HepG2 (cell line): ENCODE results near the gene TXNRD2. TPM values are rescaled to one million over a fixed set of nuclear protein-coding genes. Genes with fewer than 3 reads are reported as not detected.

Experiments
- ATAC-seq: fragments of 200-7000 bp; cut with Tn5 transposase; 3 replicates; pipeline ENCODE4 v1.9.1; 2020; ENCODE audit warnings: mild to moderate bottlenecking, moderate library complexity
- BruUV-seq: library from RNA; stranded (reverse); fragments of 400-500 nt; replicated peaks from 2 replicates; lab custom pipeline; 2021; lab: Mats Ljungman, UMichigan
- CTCF ChIA-PET: fragments of 300-600 bp; formaldehyde crosslinking; extraction: SDS; loops from one replicate; lab custom pipeline; 2021; ENCODE audit warnings: low total read pairs, inconsistent platforms, low intra/inter-chr PET ratio; lab: Yijun Ruan, JAX
- POLR2A ChIA-PET: fragments of 350-600 bp; sonication (Branson Sonifier 250); formaldehyde crosslinking; loops from one replicate; lab custom pipeline; 2020; ENCODE audit warnings: antibody characterized with exemption, inconsistent platforms; lab: Yijun Ruan, JAX
- DNase-seq: peaks from one replicate; pipeline ENCODE4 v3.0.0-alpha.2; 2015; ENCODE audit warnings: low spot score
- FAIRE-seq: peaks from 3 replicates; lab custom pipeline; 2011; peaks lifted over from hg19 to GRCh38; lab: Jason Lieb, UNC
- H2AFZ ChIP-seq: one replicate; pipeline ENCODE4 v1.6.1; 2011; ENCODE audit warnings: low read length, inconsistent platforms
- H3K27ac ChIP-seq: fragments of 300-600 bp; 3 replicates; pipeline ENCODE4 v1.8.0; 2011; ENCODE audit warnings: mixed run types, mild to moderate bottlenecking, mixed read lengths, low read length, inconsistent platforms; ENCODE audit not compliant: insufficient read depth; ENCODE audit errors: extremely low read length
- H3K27me3 ChIP-seq, 2 experiments: fragments of 200-600 bp in 1 of 2; 2 replicates in 1 of 2; 3 replicates in 1 of 2; pipeline versions ENCODE4 v1.6.0 to v1.8.0; 2011; ENCODE audit warnings: low read length in 2 of 2, mild to moderate bottlenecking in 2 of 2, moderate library complexity in 2 of 2, inconsistent platforms in 1 of 2; ENCODE audit not compliant: insufficient read depth in 2 of 2, control insufficient read depth in 1 of 2
- H3K36me3 ChIP-seq, 2 experiments: fragments of 200-600 bp in 1 of 2; replicated peaks in 1 of 2; 2 replicates in 1 of 2; 3 replicates in 1 of 2; pipeline versions ENCODE4 v1.5.1 to v1.8.0; 2011; ENCODE audit warnings: low read length in 2 of 2, inconsistent platforms in 1 of 2; ENCODE audit not compliant: insufficient read depth in 2 of 2, control insufficient read depth in 1 of 2
- H3K4me1 ChIP-seq: 2 replicates; pipeline ENCODE4 v1.5.1; 2012; ENCODE audit warnings: low read length, inconsistent platforms; ENCODE audit not compliant: insufficient read depth
- H3K4me2 ChIP-seq: 2 replicates; pipeline ENCODE4 v1.6.0; 2011; ENCODE audit warnings: low read depth, low read length, inconsistent platforms
- H3K4me3 ChIP-seq, 3 experiments: fragments of 200-600 bp in 1 of 3; sonication (generic), shearing (Covaris generic) in 1 of 3; replicated peaks in 1 of 3; 2 replicates each; pipeline ENCODE4 v1.5.1; 2011 to 2016; ENCODE audit warnings: low read length in 3 of 3, inconsistent platforms in 2 of 3, low read depth in 2 of 3, mild to moderate bottlenecking in 2 of 3, control low read depth in 1 of 3, mixed read lengths in 1 of 3; ENCODE audit not compliant: insufficient read depth in 1 of 3
- H3K79me2 ChIP-seq: one replicate; pipeline ENCODE4 v1.6.1; 2011; ENCODE audit warnings: low read length, inconsistent platforms; ENCODE audit not compliant: insufficient read depth
- H3K9ac ChIP-seq: 2 replicates; pipeline ENCODE4 v1.6.0; 2011; ENCODE audit warnings: mild to moderate bottlenecking, low read depth, low read length, inconsistent platforms; ENCODE audit not compliant: insufficient read depth
- H3K9me3 ChIP-seq: 2 replicates; pipeline ENCODE4 v1.5.1; 2012; ENCODE audit warnings: mild to moderate bottlenecking, low read length
- H4K20me1 ChIP-seq: 2 replicates; pipeline ENCODE4 v1.6.0; 2011; ENCODE audit warnings: inconsistent platforms, mild to moderate bottlenecking, low read length, moderate library complexity; ENCODE audit not compliant: insufficient read depth
- AGO2 ChIP-seq: fragments of 200-400 bp; formaldehyde crosslinking; optimal IDR thresholded peaks from 2 replicates; pipeline ENCODE3; 2017; ENCODE audit warnings: mild to moderate bottlenecking, low read depth, low read length, moderate library complexity
- FOXM1 ChIP-seq: sonication (generic); formaldehyde crosslinking; IDR thresholded peaks from 2 replicates; pipeline ENCODE4 v1.5.0; 2020; ENCODE audit warnings: missing genetic modification reagents
- HNRNPLL ChIP-seq: fragments of 200-400 bp; formaldehyde crosslinking; IDR thresholded peaks from 2 replicates; pipeline ENCODE4 v1.6.1; 2017; ENCODE audit warnings: mild to moderate bottlenecking, low read depth, low read length; ENCODE audit not compliant: poor library complexity, severe bottlenecking
- MXD4 ChIP-seq: IDR thresholded peaks from 2 replicates; pipeline ENCODE4 v1.6.1; 2016; ENCODE audit warnings: mild to moderate bottlenecking, missing biosample characterization, missing genetic modification reagents
- POLR2A ChIP-seq, 2 experiments: IDR thresholded peaks; 2 replicates each; pipeline ENCODE4 v1.6.1; 2011; ENCODE audit warnings: low read depth in 2 of 2, low read length in 2 of 2, mild to moderate bottlenecking in 1 of 2, moderate library complexity in 1 of 2; ENCODE audit not compliant: insufficient read depth in 1 of 2
- RBAK ChIP-seq: sonication (generic); formaldehyde crosslinking; IDR thresholded peaks from 2 replicates; pipeline ENCODE4 v1.5.1; 2020; ENCODE audit warnings: mild to moderate bottlenecking, missing genetic modification reagents
- RBM22 ChIP-seq: fragments of 200-400 bp; formaldehyde crosslinking; optimal IDR thresholded peaks from 2 replicates; pipeline ENCODE3; 2017; ENCODE audit warnings: mild to moderate bottlenecking, low read length, moderate library complexity
- SIX1 ChIP-seq: sonication (generic); formaldehyde crosslinking; IDR thresholded peaks from 2 replicates; pipeline ENCODE4 v1.4.0; 2020; ENCODE audit warnings: missing genetic modification reagents, borderline replicate concordance
- U2AF2 ChIP-seq: fragments of 200-400 bp; formaldehyde crosslinking; IDR thresholded peaks from 2 replicates; pipeline ENCODE4 v1.6.1; 2017; ENCODE audit warnings: low read depth, mild to moderate bottlenecking, low read length
- ZNF12 ChIP-seq: sonication (generic); formaldehyde crosslinking; IDR thresholded peaks from 2 replicates; pipeline ENCODE4 v1.5.0; 2020; ENCODE audit warnings: missing genetic modification reagents
- WGBS: methylation state at CpG from one replicate; pipeline ENCODE4 v1.1.6; 2017; ENCODE audit warnings: low lambda C conversion rate; 5-methylcytosine and 5-hydroxymethylcytosine counted together
- in situ Hi-C: cut with HindIII; loops from 2 replicates; pipeline ENCODE4 v1.10.0; 2017; ENCODE audit warnings: low pct_unique_long_range_greater_than_20kb; ENCODE audit not compliant: extremely low pct_ligation_motif_present
- intact Hi-C: fragments of 100-400 bp; cut with micrococcal nuclease; formaldehyde crosslinking; loops from one replicate; pipeline ENCODE4 v1.10.0; 2022; ENCODE audit not compliant: unreplicated experiment
- polyA plus RNA-seq, 8 experiments: library from polyadenylated mRNA; depleted of rRNA in 3 of 8; stranded (reverse) in 7 of 8; unstranded in 1 of 8; fragments of >200 nt; fragmentation: Illumina TruSeq in 4 of 8; extraction: Trizol in 4 of 8; gene quantifications; 2 replicates each; pipeline versions ENCODE4 v1.2.1 to v1.2.3, GENCODE V29; 2011 to 2016; ENCODE audit warnings: low read depth in 4 of 8, missing spikeins in 1 of 8, mixed read lengths in 1 of 8; ENCODE audit not compliant: insufficient read depth in 1 of 8
- total RNA-seq, 5 experiments: library from RNA; depleted of rRNA; stranded (reverse); fragments of >200 nt; fragmentation: Illumina TruSeq; extraction: Trizol; gene quantifications; 2 replicates each; pipeline ENCODE4 v1.2.3, GENCODE V29; 2016; ENCODE audit warnings: low read depth in 1 of 5

Gene TXNRD2
- total and polyA plus RNA-seq, 2 of the 13 experiments (the other 11 are each of a cell fraction or from before 2014, with no cell fraction given) = 17.5 to 18.6 TPM

DNA sequence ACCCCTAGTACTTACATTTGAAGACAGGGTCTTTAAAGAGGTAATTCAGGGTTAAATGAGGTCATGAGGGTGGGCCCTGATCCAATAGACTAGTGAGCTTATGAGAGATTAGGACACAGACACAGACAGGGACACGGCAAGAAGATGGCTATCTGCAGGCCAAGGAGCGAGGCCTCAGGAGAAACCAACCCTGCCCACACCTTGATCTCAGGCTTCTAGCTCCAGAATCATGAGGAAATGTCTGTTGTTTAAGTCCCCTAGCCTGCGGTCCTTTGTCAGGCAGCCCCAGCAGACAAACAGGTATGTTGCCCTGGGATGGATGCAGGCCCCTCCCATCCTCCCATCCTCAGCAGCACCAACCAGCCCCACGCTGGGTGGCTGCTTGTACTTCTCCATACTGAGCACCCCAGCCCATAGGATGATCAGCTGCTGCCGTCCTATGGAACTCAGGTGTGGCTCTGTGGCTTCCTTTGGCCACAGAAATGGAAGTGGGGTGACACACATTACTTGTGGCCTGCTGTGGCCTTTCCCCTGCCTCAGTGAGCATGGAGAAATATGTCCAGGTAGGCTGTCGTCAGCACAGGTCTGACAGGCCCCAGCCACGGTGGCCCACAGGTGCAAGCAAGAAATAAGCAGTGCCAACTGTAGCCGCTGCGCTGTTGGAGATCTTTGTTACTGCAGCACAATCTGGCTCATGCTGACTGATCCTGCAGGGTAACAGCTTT is 94.8 kb downstream of the TXNRD2 start:
- peaks cover 4 to 18% of the 10 kb centered on the region in 2 experiments for H3K36me3 ChIP-seq
- WGBS = 95% methylated on average over 6 of the region's 9 CpGs
- peaks cover 36% of the 10 kb centered on the region for H3K4me1 ChIP-seq
- H3K4me2 ChIP-seq = no peak overlapping the region
- no peak overlapping the region for H3K27ac ChIP-seq
- intact Hi-C loops = no loop called here
- no TSS peak for BruUV-seq
- H3K9me3 ChIP-seq = no peaks in the 10 kb centered on the region
- ChIA-PET CTCF (no interaction called here), POLR2A (interaction anchor here (1.0 kb wide), 1 partner anchor 9 kb away, joined by 3 read pairs; no protein-coding TSS in a partner anchor)
- DNase-seq (no peak), ATAC-seq (no peak), FAIRE-seq (no peak)
- no peak overlapping the region for H3K4me3 ChIP-seq
- no peaks in the 10 kb centered on the region for H3K27me3 ChIP-seq
- no peak overlapping the region for H3K9ac ChIP-seq
- H3K79me2 ChIP-seq = peaks cover 10% of the 10 kb centered on the region
- no peak overlapping the region for H2AFZ ChIP-seq
- TF ChIP-seq AGO2 (peak; percentile 79), MXD4 (CRISPR knock-in tag) (no peak), U2AF2 (no peak), POLR2A (IDR thresholded peaks at IDR 0.05; ENCODE audit: insufficient read depth in 1 of 2, low read depth in 2 of 2, low read length in 2 of 2) (peak in 1 of 2 experiments; percentile 44; a peak in 2 of 4 replicates), RBAK (CRISPR knock-in tag) (peak; percentile 69; the same call in 1 of the 2 replicates), FOXM1 (CRISPR knock-in tag) (no peak), ZNF12 (CRISPR knock-in tag) (peak; percentile 100), RBM22 (peak; percentile 26), SIX1 (CRISPR knock-in tag) (no peak), HNRNPLL (no peak)
- in situ Hi-C loops = no loop called here
- H4K20me1 ChIP-seq = no peaks in the 10 kb centered on the region; the same call in 1 of the 2 replicates
